ENCODE measurements around the gene SLC35F3.
"Not testable (repeated sequence)": the region's sequence is repeated elsewhere in the genome, so short reads cannot be mapped to it uniquely, and the experiment has no call there.

The SLC35F3 gene

GRCh38 chr1:233904633-233905415 is at the start of gene SLC35F3:
Gene SLC35F3 (plus strand): TSS chr1:233904676.
- no peak for DNase-seq

- DNase-seq = no peak
Measured at GRCh38 chr1:233859446-233859845, 45.0 kb upstream of the SLC35F3 start.

- no peak for DNase-seq
Measured at GRCh38 chr1:233863901-233864545, 40.5 kb upstream of the SLC35F3 start.

GRCh38 chr1:233864578-233864977 is 39.9 kb upstream of the SLC35F3 start:
- DNase-seq = no peak

GRCh38 chr1:233865216-233865615 is 39.3 kb upstream of the SLC35F3 start:
- no peak for DNase-seq

GRCh38 chr1:233865902-233866301 is 38.6 kb upstream of the SLC35F3 start:
- DNase-seq = no peak

GRCh38 chr1:233867028-233867427 is 37.4 kb upstream of the SLC35F3 start:
- no peak for DNase-seq

GRCh38 chr1:233868461-233868860 is 36.0 kb upstream of the SLC35F3 start:
- DNase-seq = no peak

GRCh38 chr1:233869680-233870079 is 34.8 kb upstream of the SLC35F3 start:
- no peak for DNase-seq

GRCh38 chr1:233873666-233874065 is 30.8 kb upstream of the SLC35F3 start:
- no peak for DNase-seq

GRCh38 chr1:233879841-233880240 is 24.6 kb upstream of the SLC35F3 start:
- no peak for DNase-seq

GRCh38 chr1:233883671-233884070 is 20.8 kb upstream of the SLC35F3 start:
- DNase-seq = no peak

GRCh38 chr1:233884461-233885151 is 19.9 kb upstream of the SLC35F3 start:
- no peak for DNase-seq

- DNase-seq = no peak
Measured at GRCh38 chr1:233885196-233885920, 19.1 kb upstream of the SLC35F3 start.

GRCh38 chr1:233891151-233891550 is 13.3 kb upstream of the SLC35F3 start:
- not testable (repeated sequence) for DNase-seq

- no peak for DNase-seq
Measured at GRCh38 chr1:233897325-233898162, 6.9 kb upstream of the SLC35F3 start.

GRCh38 chr1:233901495-233901894 is 3.0 kb upstream of the SLC35F3 start:
- no peak for DNase-seq

- no peak for DNase-seq
Measured at GRCh38 chr1:233905416-233906051, 1.1 kb downstream of the SLC35F3 start.

- DNase-seq = no peak
Measured at GRCh38 chr1:233907151-233907550, 2.7 kb downstream of the SLC35F3 start.

- no peak for DNase-seq
Measured at GRCh38 chr1:233908092-233908491, 3.6 kb downstream of the SLC35F3 start.

GRCh38 chr1:233909195-233909594 is 4.7 kb downstream of the SLC35F3 start:
- no peak for DNase-seq

- DNase-seq = no peak
Measured at GRCh38 chr1:233912447-233912846, 8.0 kb downstream of the SLC35F3 start.
